ENCODE data around the gene C6orf47.

The C6orf47 gene

DNA sequence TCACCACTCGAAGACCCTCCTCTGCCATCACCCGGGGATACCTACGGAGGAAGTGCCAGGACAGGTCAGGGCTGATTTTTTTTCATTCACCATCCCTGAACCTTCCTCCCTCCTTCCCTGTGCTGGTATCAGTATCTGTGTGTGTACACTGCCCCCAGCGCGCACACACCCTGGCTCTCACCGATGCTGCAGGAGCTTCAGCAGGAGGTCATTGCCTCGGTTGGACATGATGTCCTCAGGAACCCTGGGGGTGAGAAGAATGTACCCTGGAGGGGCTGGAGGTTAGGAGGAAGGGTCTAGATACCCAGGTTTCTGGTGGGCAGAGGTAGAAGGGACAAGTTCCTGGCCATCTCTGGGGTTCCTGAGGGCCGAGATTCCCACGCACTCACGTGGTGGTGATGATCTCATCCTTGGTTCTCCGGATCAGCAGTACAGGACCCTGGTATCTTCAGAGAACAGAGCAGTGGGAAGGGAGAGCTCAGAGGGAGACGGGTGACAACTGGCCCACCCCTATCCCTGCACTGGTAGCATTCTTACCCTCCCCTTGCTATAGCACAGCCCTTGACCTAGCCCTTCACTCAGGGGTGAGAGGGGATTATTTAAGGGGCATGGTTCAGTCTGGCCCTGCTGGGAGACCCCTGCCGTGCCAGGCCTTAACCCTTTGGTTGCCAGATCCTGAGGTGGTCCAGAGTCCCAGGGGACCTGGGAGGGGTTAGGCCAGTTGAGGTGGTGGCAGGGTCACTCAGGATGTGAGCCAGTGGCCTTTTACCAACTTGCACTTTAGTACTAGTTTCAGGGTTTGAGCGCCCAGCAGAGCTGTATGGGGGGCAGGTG lies 27.5 kb upstream of the C6orf47 start:
- DNase-seq (ENCODE audit: low read depth) = no peak

DNA sequence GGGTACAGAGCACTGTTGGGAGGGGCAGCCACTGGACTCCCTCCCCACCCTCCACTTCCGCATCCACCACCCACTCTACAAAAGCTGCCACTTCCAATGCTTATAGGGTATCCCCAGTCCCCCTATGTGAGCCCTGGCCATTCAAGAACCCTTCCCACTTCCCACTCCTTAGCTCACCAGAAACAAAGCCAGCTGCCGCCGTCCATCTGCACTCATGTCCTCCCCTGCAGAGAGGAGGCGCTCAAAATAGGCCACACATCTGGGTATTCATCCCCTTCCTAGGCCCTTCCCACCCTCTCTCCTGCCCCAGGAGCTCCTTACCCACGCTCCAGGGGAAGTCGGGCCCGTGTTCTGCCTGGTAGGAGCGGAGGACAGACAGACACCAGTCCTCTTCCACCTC lies 26.7 kb upstream of the C6orf47 start:
- no peak for DNase-seq (ENCODE audit: low read depth)

DNA sequence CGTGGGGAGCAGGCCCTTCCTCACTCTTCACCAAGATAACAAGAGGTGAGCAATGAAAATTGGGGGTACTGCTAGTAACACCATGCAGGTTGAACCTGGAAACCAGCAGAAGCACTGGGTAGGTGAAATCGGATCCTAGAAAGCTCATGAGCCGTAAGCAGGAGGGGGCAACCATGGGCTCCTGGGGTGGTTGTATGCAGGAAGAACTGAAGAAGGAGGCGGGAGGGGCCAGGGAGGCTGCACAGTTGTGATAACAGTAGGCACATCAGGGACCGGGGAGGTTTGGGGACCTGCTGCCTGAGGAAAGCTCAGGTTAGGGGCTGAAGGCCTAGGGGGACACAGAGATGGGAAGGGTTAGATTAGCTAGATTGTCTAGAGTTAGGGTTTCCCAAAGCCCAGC lies 25.9 kb upstream of the C6orf47 start:
- no peak for DNase-seq (ENCODE audit: low read depth)

DNA sequence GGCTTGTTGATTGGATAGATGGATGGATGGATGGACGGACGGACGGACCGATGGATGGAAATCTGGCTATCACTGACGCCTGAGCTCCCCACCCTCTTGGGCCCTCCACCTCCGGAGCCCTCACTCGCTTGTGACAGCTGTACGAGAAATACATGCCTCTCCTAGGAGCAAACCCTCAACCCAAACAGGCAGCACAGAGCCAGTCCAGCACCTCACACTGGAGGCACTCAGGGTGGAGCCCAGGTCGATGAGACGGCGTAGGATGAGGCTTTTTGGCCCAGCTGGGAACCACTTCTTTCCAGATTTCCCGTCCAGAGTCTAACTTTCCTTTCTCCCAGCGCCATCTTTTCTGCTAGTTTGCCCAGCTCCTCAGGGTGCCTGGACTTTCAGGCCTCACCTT lies 23.0 kb upstream of the C6orf47 start:
- no peak for DNase-seq (ENCODE audit: low read depth)

DNA sequence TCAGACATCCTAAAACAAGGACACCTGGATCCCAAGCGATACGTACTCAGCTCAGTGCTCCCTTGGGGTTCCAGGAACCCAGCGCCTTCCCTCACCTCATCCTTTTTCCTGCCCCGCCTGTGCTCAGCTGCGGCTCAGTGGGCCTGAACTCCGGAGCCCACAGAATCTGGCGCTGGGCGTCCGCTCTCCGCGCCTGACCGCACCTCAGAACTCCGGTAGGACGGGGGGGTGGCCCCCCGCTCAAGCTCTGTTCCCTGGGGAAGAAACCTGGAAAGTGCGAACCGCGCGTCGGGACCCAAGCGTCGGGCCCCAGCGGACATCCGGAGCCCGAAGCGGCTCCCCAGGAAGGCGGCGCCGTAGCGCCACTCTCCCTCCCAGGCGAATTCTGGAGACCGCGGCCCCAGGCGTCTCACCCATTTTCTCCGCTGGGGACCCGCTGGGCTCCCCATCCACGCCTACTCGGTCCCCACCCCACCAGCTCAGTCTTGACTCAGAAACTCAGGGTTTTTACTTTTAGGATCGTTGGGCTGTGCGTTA lies 20.6 kb upstream of the C6orf47 start:
- DNase-seq (ENCODE audit: low read depth) = no peak

DNA sequence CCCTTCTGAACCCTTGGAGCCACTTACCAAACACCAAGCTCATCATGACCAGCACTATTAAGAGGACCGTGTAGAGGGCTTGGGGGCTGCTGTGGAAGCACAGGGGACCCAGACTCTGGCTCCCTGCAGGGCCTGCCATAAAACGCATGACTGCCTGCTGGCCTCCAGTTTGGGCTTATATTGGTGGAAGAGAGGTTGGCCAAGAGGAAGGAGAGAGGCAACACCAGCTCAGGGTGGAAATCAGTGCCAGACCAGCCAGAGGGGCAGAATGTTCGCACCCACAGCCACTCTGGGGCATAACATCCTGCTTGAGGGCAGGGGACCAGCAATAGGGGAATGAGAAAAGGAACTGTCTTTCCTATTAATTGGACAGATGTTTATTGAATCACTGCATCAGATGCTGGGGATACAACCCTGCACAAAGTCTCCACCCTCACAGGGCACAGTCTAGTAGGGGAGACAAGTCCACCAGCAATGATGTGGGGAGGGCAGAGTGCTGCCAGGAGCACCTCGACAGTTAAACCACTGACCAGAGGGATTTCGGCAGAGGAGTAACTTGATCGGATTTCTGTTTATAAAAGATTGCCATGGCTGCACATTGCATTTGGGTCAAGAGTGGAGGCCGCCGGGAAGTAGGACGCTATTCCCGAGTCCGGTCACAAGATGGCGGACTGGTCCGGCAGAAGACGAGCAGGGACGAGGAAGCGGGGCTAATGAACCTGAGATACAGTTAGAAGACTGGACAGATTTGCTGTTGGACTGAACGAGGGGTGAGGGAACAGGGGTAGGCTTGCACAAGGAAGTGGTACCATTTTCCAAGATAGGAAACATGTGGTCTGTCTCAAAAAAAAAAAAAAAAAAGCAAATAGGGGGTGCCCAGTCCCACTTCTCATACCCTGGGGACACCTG lies 19.9 kb upstream of the C6orf47 start, which contains the start of gene LY6G5C:
LY6G5C (minus strand) TSS at position 842 of the 909 bp plus-strand sequence; CDS start at position 148, 694 bp downstream.
- peak; percentile 26 for DNase-seq (ENCODE audit: low read depth)

DNA sequence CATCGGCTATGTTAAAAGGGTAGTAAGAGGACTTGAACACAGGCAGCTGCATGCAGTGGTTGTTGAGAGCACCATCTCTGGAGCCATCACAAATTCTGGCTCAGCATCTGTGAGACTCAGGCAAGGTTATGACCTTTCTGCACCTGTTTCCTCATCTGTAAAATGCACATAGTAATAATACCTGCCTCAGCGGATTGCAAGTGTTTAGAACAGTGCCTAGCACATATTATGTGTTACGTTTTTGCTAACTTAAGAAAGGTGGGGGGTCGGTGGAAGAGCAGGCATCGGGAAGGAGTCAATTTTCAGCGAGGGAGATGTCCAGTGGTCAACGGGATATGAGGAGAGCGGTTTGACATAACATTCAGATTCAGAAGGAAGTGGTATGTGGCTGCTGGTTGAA lies 17.4 kb upstream of the C6orf47 start:
- DNase-seq (ENCODE audit: low read depth) = no peak

DNA sequence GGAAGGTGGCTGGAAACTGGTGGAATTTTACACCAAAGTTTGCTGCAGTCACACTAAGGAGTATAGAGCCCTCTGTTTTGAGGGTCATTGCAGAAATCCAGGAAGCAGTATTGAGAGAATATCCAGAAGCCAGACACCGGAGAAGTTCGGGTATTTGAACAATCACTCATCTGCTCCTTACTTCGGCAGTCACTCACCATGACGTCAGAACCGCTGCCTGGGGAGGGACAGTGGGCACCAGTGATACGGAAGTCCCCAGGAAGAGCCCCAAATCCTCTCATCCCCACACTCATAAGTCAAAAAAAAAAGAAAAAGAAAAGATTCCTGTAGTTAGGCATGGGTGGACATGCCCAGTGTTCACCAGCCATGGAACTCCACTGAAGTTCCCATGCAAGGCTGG lies 16.3 kb upstream of the C6orf47 start:
- DNase-seq (ENCODE audit: low read depth) = no peak

DNA sequence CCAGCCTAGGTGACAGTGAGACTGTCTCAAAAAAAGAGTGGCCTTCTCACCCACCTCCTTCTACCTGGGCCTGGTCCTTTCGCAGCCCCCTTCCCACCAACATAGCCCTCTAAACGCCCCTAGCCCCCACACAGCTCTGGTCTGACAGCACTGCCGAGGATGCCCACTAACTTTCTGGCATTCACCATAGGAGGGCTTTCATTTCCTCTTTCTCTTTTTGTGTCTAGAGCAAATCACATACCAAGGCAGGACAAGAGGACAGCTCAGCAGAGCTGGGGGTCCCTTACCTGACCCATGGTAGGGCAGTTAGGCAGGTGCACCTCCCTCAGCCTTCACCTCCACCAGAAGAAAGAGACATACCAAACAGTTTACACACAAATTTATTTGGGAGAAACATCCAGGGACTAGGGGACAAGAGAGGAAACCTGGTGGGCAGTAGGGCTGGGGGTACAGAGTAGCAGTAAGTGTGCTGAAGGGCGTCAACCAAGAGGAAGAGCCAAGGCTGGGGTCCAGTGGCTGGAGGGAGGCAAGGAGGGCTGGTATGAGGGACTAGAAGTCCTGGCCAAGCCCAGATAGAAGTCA lies 15.8 kb upstream of the C6orf47 start:
- no peak for DNase-seq (ENCODE audit: low read depth)

DNA sequence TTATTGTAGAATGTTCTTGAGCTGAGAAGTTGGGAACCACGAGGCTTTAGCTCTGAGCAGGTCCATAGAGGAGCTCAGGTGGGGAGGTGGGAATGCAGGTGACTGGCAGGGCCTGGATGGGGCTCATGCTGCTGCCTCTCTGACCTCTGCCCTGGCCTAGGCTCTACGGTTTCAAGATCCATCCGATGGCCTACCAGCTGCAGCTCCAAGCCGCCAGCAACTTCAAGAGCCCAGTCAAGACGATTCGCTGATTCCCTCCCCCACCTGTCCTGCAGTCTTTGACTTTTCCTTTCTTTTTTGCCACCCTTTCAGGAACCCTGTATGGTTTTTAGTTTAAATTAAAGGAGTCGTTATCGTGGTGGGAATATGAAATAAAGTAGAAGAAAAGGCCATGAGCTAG lies 9.1 kb upstream of the C6orf47 start, which contains the start of gene LY6G5B:
LY6G5B (plus strand) TSS at position 301 of the 400 bp plus-strand sequence. CDS start 975 bp downstream, outside the sequence.
- no peak for DNase-seq (ENCODE audit: low read depth)

DNA sequence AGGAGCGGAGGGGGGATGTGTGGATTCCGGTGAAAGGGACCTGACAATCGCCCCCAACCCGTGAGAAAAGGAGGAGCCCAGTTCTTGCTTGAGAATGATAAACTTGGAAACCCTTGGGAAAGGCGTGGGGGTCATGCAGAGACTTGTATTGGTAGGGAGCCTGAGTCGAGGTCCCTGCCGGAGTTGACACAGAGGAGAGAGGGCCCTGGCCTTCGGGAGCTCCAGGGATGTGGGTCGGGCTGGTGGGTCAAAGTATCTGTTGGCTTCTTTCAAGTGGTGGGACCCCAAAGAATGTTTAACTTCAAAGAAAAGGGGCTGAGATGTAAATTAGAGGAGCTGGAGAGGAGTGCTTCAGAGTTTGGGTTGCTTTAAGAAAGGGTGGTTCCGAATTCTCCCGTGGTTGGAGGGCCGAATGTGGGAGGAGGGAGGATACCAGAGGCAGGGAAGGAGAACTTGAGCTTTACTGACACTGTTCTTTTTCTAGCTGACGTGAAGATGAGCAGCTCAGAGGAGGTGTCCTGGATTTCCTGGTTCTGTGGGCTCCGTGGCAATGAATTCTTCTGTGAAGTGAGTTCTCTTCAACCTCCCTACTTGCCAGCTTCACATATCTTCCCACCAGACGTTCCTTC lies 5.9 kb upstream of the C6orf47 start:
- DNase-seq (ENCODE audit: low read depth) = no peak

DNA sequence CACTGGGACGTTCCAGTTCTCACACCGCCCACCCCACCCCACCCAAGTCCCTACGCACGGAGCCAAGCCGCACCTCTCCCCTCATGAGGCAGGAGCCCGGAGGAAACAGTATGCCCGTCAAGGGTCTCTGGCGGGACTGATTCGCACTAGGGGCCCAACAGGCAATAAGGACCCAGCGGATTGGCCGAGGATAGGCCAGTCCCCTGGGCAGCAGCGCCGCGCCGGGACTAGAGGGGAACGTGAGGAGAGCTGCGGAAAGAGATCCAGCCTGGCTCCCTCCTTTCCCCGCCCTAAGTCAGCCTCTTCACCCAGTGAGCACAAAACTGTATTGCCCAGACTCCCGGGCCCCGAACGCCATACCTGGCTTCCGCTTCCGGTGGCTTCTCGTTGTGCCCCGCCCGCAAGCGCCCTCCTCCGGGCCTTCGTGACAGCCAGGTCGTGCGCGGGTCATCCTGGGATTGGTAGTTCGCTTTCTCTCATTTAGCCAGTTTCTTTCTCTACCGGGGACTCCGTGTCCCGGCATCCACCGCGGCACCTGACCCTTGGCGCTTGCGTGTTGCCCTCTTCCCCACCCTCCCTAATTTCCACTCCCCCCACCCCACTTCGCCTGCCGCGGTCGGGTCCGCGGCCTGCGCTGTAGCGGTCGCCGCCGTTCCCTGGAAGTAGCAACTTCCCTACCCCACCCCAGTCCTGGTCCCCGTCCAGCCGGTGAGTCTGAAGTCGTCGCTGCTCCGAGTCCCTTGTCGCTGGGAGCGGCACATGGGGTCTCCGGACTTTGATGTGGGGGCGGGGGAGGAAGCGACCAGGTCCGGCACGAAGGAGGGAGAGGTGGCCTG lies 5.1 kb upstream of the C6orf47 start, which contains the start of gene CSNK2B:
CSNK2B (plus strand) TSS at position 580 of the 836 bp plus-strand sequence. CDS start 752 bp downstream, outside the sequence.
- peak; percentile 95 for DNase-seq (ENCODE audit: low read depth)

DNA sequence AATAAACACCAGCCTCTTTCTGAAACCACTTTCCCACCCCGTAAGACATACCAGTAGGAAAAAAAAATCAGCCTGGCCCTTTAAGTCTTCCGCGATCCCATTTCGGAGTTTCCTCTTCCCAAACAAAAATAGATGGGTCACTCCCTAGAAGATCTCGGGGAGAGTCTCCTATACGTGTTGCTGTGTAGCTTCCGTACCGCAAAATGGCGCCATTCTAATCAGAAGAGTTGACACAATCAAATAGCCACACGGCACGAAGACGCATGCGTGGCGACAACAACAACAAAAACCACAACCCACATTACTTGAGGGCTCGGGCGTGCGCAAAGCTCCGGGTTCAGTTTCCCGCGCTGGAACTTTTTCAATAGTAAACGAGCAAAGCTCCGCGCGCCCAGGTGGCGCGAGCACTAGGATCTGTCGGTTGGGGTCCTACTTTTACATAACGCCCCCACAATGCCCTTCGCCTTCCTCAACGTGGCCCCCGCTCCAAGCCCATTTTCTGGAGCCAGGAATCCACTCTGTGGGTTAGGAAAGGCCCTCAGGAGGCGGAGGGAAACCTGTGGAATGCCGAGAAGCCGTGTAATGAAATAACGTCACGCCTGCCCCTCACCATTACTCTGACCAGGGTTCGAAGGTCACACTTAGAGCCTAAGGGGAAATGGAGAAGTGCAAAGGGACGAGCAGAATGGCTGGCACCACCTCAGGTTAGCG lies 4.4 kb upstream of the C6orf47 start, which contains the start of gene GPANK1:
GPANK1 (minus strand) TSS at position 208 of the 711 bp plus-strand sequence. CDS start 519 bp downstream, outside the sequence.
- DNase-seq (ENCODE audit: low read depth) = peak; percentile 83

DNA sequence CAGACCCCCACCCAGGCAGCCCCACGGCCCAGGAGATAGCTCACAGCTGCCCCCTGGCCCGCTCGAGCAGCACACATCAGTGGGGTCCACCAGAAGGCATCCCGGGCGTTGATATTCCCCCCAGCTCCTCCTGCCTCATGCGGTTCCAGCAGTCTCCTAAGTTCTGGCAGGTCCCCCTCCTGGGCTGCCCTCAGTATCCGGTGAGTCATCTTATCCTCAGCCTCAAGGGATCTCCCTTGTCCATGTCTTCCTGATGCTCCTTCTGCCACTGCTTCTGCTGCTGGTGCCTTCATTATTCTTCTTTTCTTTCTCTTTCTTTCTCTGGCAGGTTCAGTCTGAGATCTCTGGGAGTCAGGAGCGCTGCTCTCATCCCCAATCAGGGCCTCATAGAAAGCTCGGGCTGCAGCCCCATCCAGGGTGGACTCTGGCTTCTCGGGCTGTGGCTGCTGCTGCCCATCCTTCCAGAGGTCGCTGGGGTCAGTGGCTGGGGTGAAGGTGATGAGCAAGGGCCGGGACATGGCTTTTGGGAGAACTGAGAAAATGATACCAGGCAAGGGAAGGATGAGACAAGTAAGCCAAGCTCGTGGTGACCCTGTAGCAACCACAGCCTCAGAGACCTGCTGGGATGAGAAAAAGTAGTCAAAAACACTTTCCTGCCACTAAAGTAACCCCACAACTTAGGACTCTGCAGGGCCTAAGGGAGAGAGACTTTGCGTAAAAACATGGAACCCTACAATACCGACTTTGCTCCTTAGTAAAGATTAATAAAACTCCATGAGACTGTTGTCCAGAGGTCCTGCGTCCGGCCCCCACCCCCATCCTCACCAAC lies 3.6 kb upstream of the C6orf47 start:
- DNase-seq (ENCODE audit: low read depth) = no peak

DNA sequence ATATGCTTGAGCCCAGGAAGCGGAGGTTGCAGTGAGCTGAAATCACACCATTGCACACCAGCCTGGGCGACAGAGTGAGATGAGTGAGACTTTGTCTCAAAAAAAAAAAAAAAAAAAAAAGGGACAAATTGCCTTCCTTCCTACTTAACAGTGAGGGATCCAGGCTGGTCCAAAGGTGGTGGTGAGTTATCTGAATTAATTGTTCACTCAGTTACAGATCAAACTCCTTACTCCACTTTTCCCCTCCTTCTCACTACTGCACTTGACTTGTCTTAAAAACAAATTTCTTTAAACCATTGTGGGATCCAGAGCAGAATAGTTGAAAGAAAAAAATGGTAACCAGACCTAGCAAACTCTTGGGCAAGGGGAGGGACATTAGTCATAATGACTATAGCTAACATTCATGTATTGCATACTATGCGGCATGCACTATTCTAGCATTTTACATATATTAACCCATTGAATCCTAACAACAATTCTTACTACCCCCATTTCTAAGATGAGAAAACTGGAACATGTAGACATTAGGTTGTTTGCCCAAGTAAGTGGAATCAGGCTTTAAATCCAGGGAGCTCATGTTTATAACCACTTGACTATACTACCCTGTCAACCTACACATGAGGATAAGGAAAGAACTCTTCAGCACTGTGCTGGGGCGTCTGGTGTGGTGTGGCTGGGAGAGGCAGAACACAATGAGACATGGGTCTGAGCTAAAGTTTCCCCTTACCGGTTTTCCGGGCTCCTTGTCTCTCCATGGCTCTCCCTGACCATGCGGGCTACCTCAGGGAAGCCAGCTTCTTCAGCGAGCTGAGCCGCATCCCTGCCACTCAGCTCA lies 2.8 kb upstream of the C6orf47 start:
- no peak for DNase-seq (ENCODE audit: low read depth)

DNA sequence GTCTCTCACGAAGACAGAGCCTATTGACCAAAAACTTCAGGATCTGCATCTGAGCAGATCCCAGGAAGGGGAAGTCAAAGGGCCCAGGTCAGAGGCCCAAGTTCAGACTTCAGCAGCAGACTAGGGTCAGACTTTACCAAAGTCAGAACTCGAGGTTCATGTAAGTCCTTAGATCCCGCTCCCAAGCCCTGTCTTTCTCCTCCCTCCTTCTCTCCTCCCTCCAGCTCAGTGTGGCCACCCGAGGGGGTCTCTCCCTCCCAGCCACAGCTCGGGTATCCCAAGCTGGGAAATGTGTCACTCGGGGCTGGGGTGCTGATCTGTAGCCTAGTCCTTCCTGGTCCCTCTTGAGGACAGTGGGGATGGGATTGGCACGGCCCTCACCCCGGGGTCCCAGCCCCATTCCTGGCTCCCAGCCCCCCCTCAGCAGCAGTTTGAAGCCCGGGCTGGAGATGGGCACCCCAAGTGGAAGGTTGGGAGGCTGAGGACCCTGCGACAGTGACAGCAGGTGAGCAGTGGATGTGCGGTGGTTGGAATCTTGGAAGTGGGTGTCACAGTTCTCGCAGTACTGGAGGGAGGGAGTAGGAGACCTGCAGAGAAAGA lies 1.6 kb upstream of the C6orf47 start:
- DNase-seq (ENCODE audit: low read depth) = no peak

Measured in stimulated activated CD8-positive, alpha-beta memory T cell treated with anti-CD3 and anti-CD28 coated beads, Interleukin-7, amount 100 ng/mL, for 24 hours (primary cell).